Stimulated activated CD8-positive, alpha-beta memory T cell treated with anti-CD3 and anti-CD28 coated beads, Interleukin-2, amount 100 ng/mL, for 48 hours (primary cell): ENCODE results near the gene ZNRF1.

Source experiments
- DNase-seq, 2 donors: peaks; one replicate each; pipeline ENCODE4 v3.0.0-alpha.2; 2020; ENCODE audit warnings: low read depth in 2 of 2

ZNRF1 gene

DNA sequence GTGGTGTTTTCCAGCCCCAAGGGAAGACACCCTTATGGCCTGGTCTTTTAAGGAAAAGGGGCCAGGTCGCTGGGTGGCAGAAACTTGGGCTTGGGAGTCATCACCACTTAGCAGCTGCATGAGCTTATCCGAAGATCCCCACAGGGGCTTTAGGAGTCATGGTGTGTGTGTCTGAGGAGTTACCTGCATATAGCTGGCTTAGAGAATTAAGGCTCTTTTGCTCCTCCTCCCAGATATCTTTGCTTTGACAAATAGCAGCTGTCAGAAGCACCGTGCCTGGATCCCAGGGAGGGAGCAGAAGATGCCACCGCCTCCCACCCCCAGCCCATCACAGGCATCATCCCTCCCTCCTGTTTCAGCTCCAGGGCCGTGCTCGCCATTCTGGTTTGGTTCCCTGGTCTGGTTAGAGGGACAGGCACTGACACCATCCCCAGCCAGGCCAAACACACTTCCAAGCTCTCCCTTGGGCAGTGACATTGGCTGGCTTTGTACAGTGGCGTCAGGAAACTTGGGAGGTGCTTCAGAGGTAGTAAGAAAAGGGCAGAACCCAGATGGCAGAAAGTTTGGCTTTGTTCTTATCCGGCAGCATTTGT lies 100.3 kb downstream of the ZNRF1 start:
- DNase-seq = no peak

- no peak for DNase-seq
Observed at GRCh38 chr16:75099738-75100602, 101.1 kb downstream of the ZNRF1 start.

DNA sequence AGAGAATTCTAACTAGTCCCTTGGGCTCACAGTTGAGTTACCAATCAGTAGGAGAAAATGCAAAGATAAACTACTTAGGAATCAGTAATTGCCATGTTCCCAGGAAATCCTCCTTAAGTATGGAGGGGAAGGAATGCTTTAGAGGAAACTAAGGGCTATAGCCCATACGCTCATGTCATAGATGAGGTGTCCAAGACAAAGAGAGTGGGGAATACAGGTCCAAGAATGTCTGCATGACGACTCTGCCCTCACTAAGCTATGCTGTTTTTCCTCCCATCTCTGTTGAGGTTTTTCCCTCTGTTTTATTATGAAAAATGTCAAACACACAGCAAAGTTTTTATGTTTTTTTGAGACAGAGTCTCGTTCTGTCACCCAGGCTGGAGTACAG lies 101.8 kb downstream of the ZNRF1 start:
- no peak for DNase-seq

GRCh38 chr16:75101635-75102034 lies 102.8 kb downstream of the ZNRF1 start:
- no peak for DNase-seq

DNA sequence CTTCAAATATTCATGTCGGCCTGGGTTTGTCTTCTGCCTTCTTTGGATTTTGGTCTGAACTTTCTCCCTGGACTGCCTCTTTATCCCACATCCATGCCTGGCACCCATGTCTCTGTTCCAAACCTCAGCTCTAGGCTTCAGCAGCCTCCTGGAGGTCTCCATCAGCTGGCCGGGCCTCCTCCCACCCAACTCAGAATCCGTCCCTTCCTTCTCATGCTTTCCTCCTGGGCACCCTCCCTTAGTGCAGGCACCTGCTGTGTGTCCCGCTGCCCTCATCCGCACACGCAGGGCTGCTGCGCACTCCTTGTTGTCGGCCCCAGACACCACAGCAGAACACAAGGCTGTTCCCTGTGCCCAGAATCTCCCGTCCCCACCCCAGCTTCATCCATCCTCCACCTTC lies 103.8 kb downstream of the ZNRF1 start:
- DNase-seq = no peak

DNA sequence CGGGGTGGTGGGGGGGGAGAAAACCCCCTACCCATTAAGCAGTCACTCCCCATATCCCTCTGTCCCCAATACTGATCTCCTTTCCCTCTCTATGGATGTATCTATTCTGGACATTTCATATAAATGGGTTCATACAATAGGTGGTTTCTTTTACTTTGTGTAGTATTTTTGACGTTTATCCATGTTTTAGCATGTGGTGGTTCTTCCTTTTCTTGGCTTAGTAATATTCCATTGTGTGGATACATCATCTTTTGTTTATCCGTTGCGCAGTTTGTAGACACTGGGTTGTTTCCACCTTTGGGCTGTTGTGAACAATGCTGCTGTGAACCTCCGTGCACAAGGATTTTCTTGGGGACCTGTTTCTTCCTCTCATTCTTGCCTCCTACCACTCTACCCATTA lies 105.2 kb downstream of the ZNRF1 start:
- no peak for DNase-seq

GRCh38 chr16:75104836-75105235 lies 106.0 kb downstream of the ZNRF1 start:
- no peak for DNase-seq

DNA sequence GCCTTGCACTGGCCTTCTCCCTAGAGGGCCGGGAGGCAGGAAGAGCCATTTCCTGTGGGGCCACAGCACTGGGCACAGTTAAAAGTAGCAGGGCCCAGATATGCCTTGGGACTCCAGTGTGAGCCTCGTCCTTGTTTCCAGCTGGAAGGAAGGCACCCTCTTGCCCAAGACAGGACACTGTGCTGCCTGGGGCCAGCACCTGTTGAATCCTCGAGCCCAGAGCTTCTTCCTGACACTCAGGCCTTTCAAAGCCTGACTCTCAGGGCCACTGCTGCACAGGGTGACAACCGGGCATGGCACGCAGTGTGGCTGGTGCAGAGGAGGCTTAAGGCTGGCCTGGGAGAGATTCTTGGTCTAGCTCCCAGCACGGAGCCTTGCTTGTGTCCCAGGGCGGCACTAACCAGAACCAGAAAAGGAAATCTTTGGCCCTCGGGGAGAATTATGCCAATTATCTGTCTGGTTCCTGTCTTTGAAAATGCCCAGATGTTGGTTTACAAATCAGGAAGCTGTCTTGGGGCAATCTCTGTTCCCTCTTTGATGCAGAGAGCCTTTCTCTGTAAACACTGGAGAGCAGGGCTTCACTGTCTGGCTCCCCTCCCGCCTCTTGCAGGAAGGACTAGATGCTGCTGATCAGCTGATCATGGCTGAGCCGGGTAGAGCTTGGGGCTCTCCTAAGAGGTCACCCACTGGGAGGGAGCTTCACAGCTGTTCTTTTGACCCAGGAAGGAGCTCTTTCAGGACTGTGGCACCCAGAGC lies 106.7 kb downstream of the ZNRF1 start:
- DNase-seq = no peak

GRCh38 chr16:75106351-75107274 lies 107.8 kb downstream of the ZNRF1 start:
- DNase-seq = no peak

DNA sequence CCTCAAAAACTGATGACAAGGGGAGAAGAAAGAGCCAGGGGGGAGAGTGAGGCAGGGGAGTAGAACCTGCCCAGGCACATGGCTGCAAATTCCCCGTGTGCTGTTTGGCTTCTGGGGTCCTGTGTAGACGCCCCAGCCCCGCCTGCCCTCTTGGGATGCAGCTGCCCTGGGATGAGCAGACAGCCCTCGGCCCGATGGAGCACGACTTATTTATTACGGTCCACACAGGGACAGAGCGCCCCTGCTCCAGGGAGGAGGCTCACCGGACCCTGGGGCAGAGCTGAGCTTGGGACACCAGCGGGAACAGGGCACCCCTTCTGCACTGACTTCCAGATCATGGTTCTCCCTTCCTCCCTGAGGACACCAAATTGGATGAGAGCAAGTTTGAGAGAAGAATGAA lies 108.7 kb downstream of the ZNRF1 start:
- no peak for DNase-seq

DNA sequence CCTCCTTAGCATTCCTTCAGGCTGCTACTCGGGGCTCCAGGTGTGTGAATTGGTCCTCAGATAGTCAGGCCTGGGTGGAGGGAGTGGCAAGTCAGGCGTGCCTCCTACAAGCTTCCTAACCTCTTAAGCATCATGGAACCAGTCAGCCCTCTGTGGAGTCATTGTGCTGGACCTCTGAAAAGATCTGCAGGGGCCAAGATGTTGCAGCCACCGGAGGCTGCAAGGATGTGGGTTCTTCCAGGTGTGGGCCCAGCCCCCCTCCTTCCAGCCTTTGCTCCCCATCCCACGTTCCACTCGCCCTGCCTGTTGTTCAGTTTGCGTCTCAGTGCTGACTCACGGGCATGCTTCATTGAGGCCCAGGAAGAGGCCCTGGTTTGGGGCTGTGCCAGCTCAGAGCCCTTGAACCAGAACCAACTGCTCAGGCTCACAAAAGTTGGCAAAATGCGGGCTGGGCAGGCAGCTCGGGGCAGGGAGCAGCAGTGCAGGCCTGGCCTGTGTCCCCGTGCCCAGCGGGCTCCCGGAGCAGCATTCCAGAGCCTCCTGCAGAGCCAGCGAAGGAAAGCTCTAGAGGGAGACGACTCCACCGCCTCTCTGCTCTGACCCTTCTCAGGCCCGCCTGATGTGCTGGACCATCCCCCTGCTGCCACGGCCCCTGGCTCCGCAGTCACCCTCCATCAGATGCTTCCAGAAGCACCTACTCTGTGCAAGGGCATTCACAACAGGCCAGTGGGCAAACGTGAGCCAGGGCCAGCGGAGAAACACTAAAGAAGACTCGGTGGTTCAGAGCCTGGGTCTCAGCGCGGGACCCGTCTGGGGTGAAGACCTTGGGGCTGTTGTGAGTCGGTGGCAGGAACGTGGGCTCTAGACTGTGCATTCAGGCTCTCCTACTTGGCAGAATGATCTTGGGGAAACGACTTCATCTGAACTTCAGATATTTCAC lies 110.2 kb downstream of the ZNRF1 start:
- DNase-seq = peak; percentile 53 to 73

DNA sequence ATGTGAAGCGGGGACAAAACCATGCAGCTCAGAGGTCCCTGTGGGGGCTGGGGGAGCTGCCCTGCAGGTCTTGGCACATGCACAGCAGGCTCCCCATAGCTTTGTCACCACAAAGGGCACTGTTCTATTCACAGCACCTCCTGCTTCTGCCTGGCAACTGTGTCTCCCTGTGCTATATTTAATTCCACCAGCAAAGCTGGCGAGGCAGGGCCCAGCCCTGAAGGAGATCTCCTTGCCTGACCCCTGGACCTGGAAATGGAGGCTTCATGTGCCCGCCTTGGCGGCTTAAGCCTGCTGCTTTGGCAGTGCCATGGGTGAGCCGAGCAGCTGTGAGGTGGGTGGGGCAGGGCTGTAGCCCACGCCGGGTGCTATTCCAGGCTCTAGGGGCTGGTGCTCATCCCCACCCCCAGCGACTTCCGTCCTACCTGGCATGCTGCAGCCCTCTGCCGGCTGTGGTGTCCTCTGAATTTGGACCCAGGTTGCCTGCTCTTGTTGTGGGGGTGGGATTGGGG lies 111.0 kb downstream of the ZNRF1 start:
- DNase-seq = no peak

- peak; percentile 65 to 73 for DNase-seq
Observed at GRCh38 chr16:75110637-75111513, 112.1 kb downstream of the ZNRF1 start.

GRCh38 chr16:75111514-75111940 lies 112.7 kb downstream of the ZNRF1 start:
- DNase-seq = no peak

- DNase-seq = no peak
Observed at GRCh38 chr16:75111961-75112733, 113.3 kb downstream of the ZNRF1 start.

DNA sequence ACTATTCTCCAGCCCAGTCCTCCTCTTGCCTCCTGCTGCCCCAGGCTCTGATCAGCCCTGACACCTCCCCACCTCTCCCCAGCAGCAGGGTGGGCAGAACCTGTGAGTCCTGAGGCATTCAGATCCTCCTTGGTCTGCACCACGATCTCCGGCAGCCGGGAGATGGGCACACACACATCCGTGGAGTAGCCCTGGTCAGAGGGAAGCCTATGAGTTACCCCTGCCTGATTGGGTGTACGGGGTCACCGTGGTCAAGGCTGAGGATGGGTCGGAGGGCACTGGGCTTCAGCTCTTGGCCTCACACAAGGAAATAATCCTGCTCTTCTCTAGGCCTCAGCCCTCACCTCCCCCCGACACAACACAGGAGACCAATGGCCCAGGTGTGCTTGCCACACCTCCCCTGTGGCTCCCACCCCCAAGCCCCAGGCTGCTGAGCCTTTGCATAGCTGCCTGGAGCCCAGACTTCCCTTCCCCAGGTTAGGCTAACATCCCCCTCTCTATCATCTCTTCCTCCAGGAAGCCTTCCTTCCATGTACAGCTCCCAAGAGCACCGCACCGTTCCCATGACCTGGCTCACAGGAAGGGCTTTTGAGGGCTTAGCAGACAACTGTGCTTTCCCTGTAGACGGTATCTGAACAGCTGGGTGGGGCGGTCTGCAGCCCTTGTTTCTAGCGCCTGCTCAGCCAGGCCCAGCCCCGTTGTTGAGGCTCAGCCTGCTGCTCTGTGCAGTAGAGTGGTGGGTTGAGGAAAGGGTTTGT lies 114.1 kb downstream of the ZNRF1 start:
- no peak for DNase-seq

DNA sequence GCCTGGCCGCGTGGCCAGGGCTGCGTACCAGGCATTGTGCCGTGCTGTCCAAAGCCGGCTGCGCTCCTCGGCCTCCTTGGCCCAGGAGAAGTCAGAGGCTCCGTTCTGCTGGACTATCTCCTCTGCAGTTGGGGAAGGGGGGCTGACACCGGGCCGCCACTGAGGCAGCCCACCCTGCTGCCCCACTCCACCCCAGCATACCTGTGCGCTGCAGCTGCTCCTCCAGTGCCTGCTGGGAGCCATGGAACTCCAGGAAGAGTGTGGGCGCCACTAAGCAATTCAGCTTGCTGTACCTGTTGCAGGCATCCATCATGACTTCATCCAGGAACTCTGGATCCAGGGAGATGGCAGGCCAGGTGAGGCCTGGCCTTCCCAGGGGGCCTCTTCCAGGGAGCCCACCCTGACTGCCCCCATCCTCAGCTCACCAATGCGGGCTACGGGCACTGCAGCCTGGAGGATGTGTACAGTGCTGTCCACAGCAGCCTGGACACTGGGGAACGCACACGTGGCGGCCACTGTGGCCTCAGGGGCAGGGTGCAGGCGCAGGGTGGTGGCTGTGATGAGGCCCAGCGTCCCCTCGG lies 114.8 kb downstream of the ZNRF1 start:
- no peak for DNase-seq
